CD8-positive, alpha-beta memory T cell (primary cell): Measurements from ENCODE around the gene TOR3A. TPM values are rescaled to one million over a fixed set of nuclear protein-coding genes. Genes with fewer than 3 reads are reported as not detected.

Source experiments
- CTCF ChIA-PET: fragments of 350-600 bp; sonication (Branson Sonifier 250); formaldehyde crosslinking; loops from one replicate; lab custom pipeline; 2021; ENCODE audit warnings: antibody characterized with exemption; lab: Charles Lee
- POLR2A ChIA-PET: fragments of 350-600 bp; sonication (Branson Sonifier 250); formaldehyde crosslinking; loops from one replicate; lab custom pipeline; 2021; ENCODE audit warnings: antibody characterized with exemption; lab: Charles Lee
- DNase-seq, 5 donors: peaks; one replicate each; pipeline versions ENCODE4 v3.0.0 to v3.0.0-alpha.2; 2020 to 2022; ENCODE audit warnings: mixed read lengths in 1 of 5
- H3K27ac ChIP-seq: one replicate; pipeline ENCODE4 v1.7.0; 2013; ENCODE audit warnings: low read depth, mild to moderate bottlenecking, low read length, moderate library complexity
- H3K27me3 ChIP-seq: 2 replicates; pipeline ENCODE4 v1.7.0; 2013; ENCODE audit warnings: low read length, mild to moderate bottlenecking; ENCODE audit not compliant: insufficient read depth, poor library complexity, severe bottlenecking
- H3K36me3 ChIP-seq: 2 replicates; pipeline ENCODE4 v1.7.0; 2013; ENCODE audit warnings: mild to moderate bottlenecking, low read length, moderate library complexity; ENCODE audit not compliant: insufficient read depth
- H3K4me1 ChIP-seq: 2 replicates; pipeline ENCODE4 v1.7.0; 2013; ENCODE audit warnings: mild to moderate bottlenecking, low read length, moderate library complexity; ENCODE audit not compliant: insufficient read depth
- H3K4me3 ChIP-seq: 2 replicates; pipeline ENCODE4 v1.7.0; 2013; ENCODE audit warnings: mild to moderate bottlenecking, low read length
- H3K9me3 ChIP-seq: 2 replicates; pipeline ENCODE4 v1.7.0; 2013; ENCODE audit warnings: mild to moderate bottlenecking, low read length
- H3K27ac Mint-ChIP-seq, 8 donors: one replicate each; pipeline ENCODE4 v1.8.0; 2020 to 2021; ENCODE audit warnings: mixed read lengths in 8 of 8, mild to moderate bottlenecking in 6 of 8, inconsistent platforms in 3 of 8, moderate library complexity in 3 of 8
- H3K27me3 Mint-ChIP-seq, 2 donors: one replicate each; pipeline ENCODE4 v1.8.0; 2020 to 2021; ENCODE audit warnings: mixed read lengths in 2 of 2, mild to moderate bottlenecking in 1 of 2, moderate library complexity in 1 of 2
- H3K36me3 Mint-ChIP-seq, 3 donors: one replicate each; pipeline ENCODE4 v1.8.0; 2020 to 2021; ENCODE audit warnings: mixed read lengths in 3 of 3, inconsistent platforms in 1 of 3, mild to moderate bottlenecking in 1 of 3
- H3K4me1 Mint-ChIP-seq, 3 donors: one replicate each; pipeline ENCODE4 v1.8.0; 2020 to 2021; ENCODE audit warnings: mixed read lengths in 3 of 3, inconsistent platforms in 1 of 3, mild to moderate bottlenecking in 1 of 3
- H3K4me3 Mint-ChIP-seq, 7 donors: one replicate each; pipeline ENCODE4 v1.8.0; 2020 to 2021; ENCODE audit warnings: mixed read lengths in 7 of 7, mild to moderate bottlenecking in 6 of 7, moderate library complexity in 4 of 7, inconsistent platforms in 2 of 7
- H3K9me3 Mint-ChIP-seq, 5 donors: one replicate each; pipeline ENCODE4 v1.8.0; 2020 to 2022; ENCODE audit warnings: mixed read lengths in 5 of 5, mild to moderate bottlenecking in 3 of 5, moderate library complexity in 2 of 5, inconsistent platforms in 1 of 5
- polyA plus RNA-seq: library from polyadenylated mRNA; unstranded; fragments of 300-500 nt; fragmentation: Illumina TruSeq; gene quantifications from one replicate; pipeline ENCODE4 v1.2.3, GENCODE V29; 2021
- total RNA-seq, 2 experiments: library from RNA; stranded (reverse); gene quantifications; one replicate each; pipeline ENCODE4 v1.2.3, GENCODE V29; 2021

Gene TOR3A
- total and polyA plus RNA-seq, 3 experiments from 2014 or later: 43.8 to 54.6 (median 48.5) TPM

- H3K9me3 ChIP-seq: no peaks in the 10 kb centered on the region
- Mint-ChIP-seq H3K9me3 (no peaks in the 10 kb centered on the region), H3K36me3 (peaks cover 0 to 80% (median 9%) of the 10 kb centered on the region in 3 donors), H3K4me1 (peaks cover 5 to 7% (median 6%) of the 10 kb centered on the region in 3 donors), H3K4me3 (no peak overlapping the region), H3K27ac (peak overlapping the region in 6 of 8 donors; percentile 48 to 92 (median 73)), H3K27me3 (no peaks in the 10 kb centered on the region)
- ChIA-PET POLR2A (no interaction called here), CTCF (interaction anchor here (1.8 kb wide), 1 partner anchor 11 kb away, joined by 5 read pairs; no protein-coding TSS in a partner anchor)
- H3K27ac ChIP-seq: no peak overlapping the region
- H3K4me1 ChIP-seq: no peaks in the 10 kb centered on the region
- no peak for DNase-seq
- peaks cover 28% of the 10 kb centered on the region for H3K36me3 ChIP-seq
- H3K27me3 ChIP-seq: no peaks in the 10 kb centered on the region
- H3K4me3 ChIP-seq: no peak overlapping the region
Observed at GRCh38 chr1:179090923-179091322, 9.1 kb downstream of the TOR3A start.

- no peak overlapping the region for H3K4me3 ChIP-seq
- Mint-ChIP-seq H3K36me3 (peaks cover 0 to 80% (median 8%) of the 10 kb centered on the region in 3 donors), H3K27me3 (no peaks in the 10 kb centered on the region), H3K4me1 (peaks cover 3 to 6% (median 5%) of the 10 kb centered on the region in 3 donors), H3K4me3 (no peak overlapping the region), H3K27ac (peak overlapping the region in 2 of 8 donors; percentile 56 to 70), H3K9me3 (no peaks in the 10 kb centered on the region)
- ChIA-PET POLR2A (no interaction called here), CTCF (interaction anchor here (1.1 to 1.8 kb wide), 2 partner anchors 12 to 13 kb away, joined by 4 to 5 read pairs; no protein-coding TSS in a partner anchor)
- no peaks in the 10 kb centered on the region for H3K9me3 ChIP-seq
- H3K4me1 ChIP-seq: no peaks in the 10 kb centered on the region
- no peak overlapping the region for H3K27ac ChIP-seq
- DNase-seq: no peak
- peaks cover 25% of the 10 kb centered on the region for H3K36me3 ChIP-seq
- no peaks in the 10 kb centered on the region for H3K27me3 ChIP-seq
Observed at GRCh38 chr1:179091691-179092165, 9.9 kb downstream of the TOR3A start.

- peaks cover 25% of the 10 kb centered on the region for H3K36me3 ChIP-seq
- POLR2A ChIA-PET: no interaction called here
- Mint-ChIP-seq H3K4me1 (peaks cover 3 to 6% (median 5%) of the 10 kb centered on the region in 3 donors), H3K4me3 (no peak overlapping the region), H3K9me3 (no peaks in the 10 kb centered on the region), H3K36me3 (peaks cover 0 to 81% (median 10%) of the 10 kb centered on the region in 3 donors), H3K27me3 (no peaks in the 10 kb centered on the region), H3K27ac (peak overlapping the region in 5 of 8 donors; percentile 3 to 78 (median 18))
- H3K4me1 ChIP-seq: no peaks in the 10 kb centered on the region
- CTCF ChIA-PET: interaction anchor here (1.1 kb wide), 1 partner anchor 15 kb away, joined by 4 read pairs; no protein-coding TSS in a partner anchor
- H3K27me3 ChIP-seq: no peaks in the 10 kb centered on the region
- H3K4me3 ChIP-seq: no peak overlapping the region
- H3K9me3 ChIP-seq: no peaks in the 10 kb centered on the region
- H3K27ac ChIP-seq: no peak overlapping the region
- DNase-seq: no peak
Observed at GRCh38 chr1:179092896-179093461, 11.1 kb downstream of the TOR3A start.

GRCh38 chr1:179094818-179095217 is 12.9 kb downstream of the TOR3A start:
- peaks cover 3 to 6% (median 5%) of the 10 kb centered on the region in 3 donors for H3K4me1 Mint-ChIP-seq
- no peak overlapping the region for H3K4me3 Mint-ChIP-seq
- no peak for DNase-seq
- POLR2A ChIA-PET: no interaction called here
- no peaks in the 10 kb centered on the region for H3K27me3 ChIP-seq
- H3K36me3 Mint-ChIP-seq: peaks cover 0 to 68% (median 10%) of the 10 kb centered on the region in 3 donors
- H3K27ac ChIP-seq: no peak overlapping the region
- H3K9me3 Mint-ChIP-seq: no peaks in the 10 kb centered on the region
- no peak overlapping the region for H3K4me3 ChIP-seq
- H3K27ac Mint-ChIP-seq: peak overlapping the region in 2 of 8 donors; percentile 23 to 58
- H3K4me1 ChIP-seq: no peaks in the 10 kb centered on the region
- peaks cover 20% of the 10 kb centered on the region for H3K36me3 ChIP-seq
- no peaks in the 10 kb centered on the region for H3K27me3 Mint-ChIP-seq
- CTCF ChIA-PET: no interaction called here
- no peaks in the 10 kb centered on the region for H3K9me3 ChIP-seq

GRCh38 chr1:179095377-179095776 is 13.5 kb downstream of the TOR3A start:
- H3K36me3 Mint-ChIP-seq: peaks cover 0 to 65% (median 10%) of the 10 kb centered on the region in 3 donors
- H3K4me1 Mint-ChIP-seq: peaks cover 3 to 5% (median 4%) of the 10 kb centered on the region in 3 donors
- peak overlapping the region in 2 of 8 donors; percentile 27 to 71 for H3K27ac Mint-ChIP-seq
- POLR2A ChIA-PET: no interaction called here
- H3K4me3 Mint-ChIP-seq: no peak overlapping the region
- no peak overlapping the region for H3K4me3 ChIP-seq
- H3K36me3 ChIP-seq: peaks cover 20% of the 10 kb centered on the region
- CTCF ChIA-PET: no interaction called here
- H3K9me3 Mint-ChIP-seq: no peaks in the 10 kb centered on the region
- no peaks in the 10 kb centered on the region for H3K9me3 ChIP-seq
- H3K27me3 ChIP-seq: no peaks in the 10 kb centered on the region
- DNase-seq: no peak
- H3K4me1 ChIP-seq: no peaks in the 10 kb centered on the region
- no peak overlapping the region for H3K27ac ChIP-seq
- no peaks in the 10 kb centered on the region for H3K27me3 Mint-ChIP-seq

GRCh38 chr1:179095924-179096323 is 14.1 kb downstream of the TOR3A start:
- Histone ChIP-seq H3K27me3 (no peaks in the 10 kb centered on the region), H3K4me1 (no peaks in the 10 kb centered on the region), H3K4me3 (no peak overlapping the region), H3K9me3 (no peaks in the 10 kb centered on the region), H3K36me3 (peaks cover 20% of the 10 kb centered on the region), H3K27ac (no peak overlapping the region)
- H3K4me1 Mint-ChIP-seq: peaks cover 3 to 4% (median 4%) of the 10 kb centered on the region in 3 donors
- no peak overlapping the region for H3K4me3 Mint-ChIP-seq
- POLR2A ChIA-PET: no interaction called here
- no peaks in the 10 kb centered on the region for H3K27me3 Mint-ChIP-seq
- CTCF ChIA-PET: interaction anchor here (2.1 kb wide), 1 partner anchor 9 kb away, joined by 5 read pairs; no protein-coding TSS in a partner anchor
- DNase-seq: no peak
- peaks cover 0 to 59% (median 10%) of the 10 kb centered on the region in 3 donors for H3K36me3 Mint-ChIP-seq
- H3K27ac Mint-ChIP-seq: peak overlapping the region in 5 of 8 donors; percentile 54 to 77 (median 71)
- no peaks in the 10 kb centered on the region for H3K9me3 Mint-ChIP-seq

- peaks cover 8% of the 10 kb centered on the region for H3K36me3 ChIP-seq
- CTCF ChIA-PET: no interaction called here
- DNase-seq: no peak
Observed at GRCh38 chr1:179099891-179100290, 18.0 kb downstream of the TOR3A start.

GRCh38 chr1:179101566-179101965 is 19.7 kb downstream of the TOR3A start:
- CTCF ChIA-PET: no interaction called here
- Histone ChIP-seq H3K36me3 (no peaks in the 10 kb centered on the region), H3K27me3 (no peaks in the 10 kb centered on the region), H3K4me3 (no peak overlapping the region), H3K9me3 (no peaks in the 10 kb centered on the region), H3K27ac (no peak overlapping the region), H3K4me1 (no peaks in the 10 kb centered on the region)
- Mint-ChIP-seq H3K9me3 (no peaks in the 10 kb centered on the region), H3K27ac (no peak overlapping the region), H3K27me3 (no peaks in the 10 kb centered on the region), H3K36me3 (peaks cover 0 to 12% (median 5%) of the 10 kb centered on the region in 3 donors), H3K4me3 (no peak overlapping the region), H3K4me1 (no peaks in the 10 kb centered on the region)
- DNase-seq: no peak
- POLR2A ChIA-PET: interaction anchor here (0.6 kb wide), 1 partner anchor 27 kb away, joined by 4 read pairs; no protein-coding TSS in a partner anchor

More at GRCh38 chr1:179099891-179100290, 18.0 kb downstream of the TOR3A start:
- Mint-ChIP-seq H3K27me3 (no peaks in the 10 kb centered on the region), H3K9me3 (no peaks in the 10 kb centered on the region), H3K4me1 (no peaks in the 10 kb centered on the region), H3K4me3 (no peak overlapping the region), H3K36me3 (peaks cover 0 to 26% (median 4%) of the 10 kb centered on the region in 3 donors), H3K27ac (peak overlapping the region in 1 of 8 donors; percentile 32)
- Histone ChIP-seq H3K9me3 (no peaks in the 10 kb centered on the region), H3K4me1 (no peaks in the 10 kb centered on the region), H3K4me3 (no peak overlapping the region), H3K27me3 (no peaks in the 10 kb centered on the region), H3K27ac (no peak overlapping the region)
- POLR2A ChIA-PET: no interaction called here
